HG02798 (cell line): Measurements from ENCODE around the gene MYH7B.

ENCODE experiments used
- ATAC-seq: cut with Tn5 transposase; IDR thresholded peaks from one replicate; pipeline ENCODE4 v1.9.1; 2021; ENCODE audit warnings: mild to moderate bottlenecking; ENCODE audit not compliant: unreplicated experiment, poor library complexity

The MYH7B gene

GRCh38 chr20:34971561-34972235, 16.0 kb downstream of the MYH7B start:
- ATAC-seq: no peak

DNA sequence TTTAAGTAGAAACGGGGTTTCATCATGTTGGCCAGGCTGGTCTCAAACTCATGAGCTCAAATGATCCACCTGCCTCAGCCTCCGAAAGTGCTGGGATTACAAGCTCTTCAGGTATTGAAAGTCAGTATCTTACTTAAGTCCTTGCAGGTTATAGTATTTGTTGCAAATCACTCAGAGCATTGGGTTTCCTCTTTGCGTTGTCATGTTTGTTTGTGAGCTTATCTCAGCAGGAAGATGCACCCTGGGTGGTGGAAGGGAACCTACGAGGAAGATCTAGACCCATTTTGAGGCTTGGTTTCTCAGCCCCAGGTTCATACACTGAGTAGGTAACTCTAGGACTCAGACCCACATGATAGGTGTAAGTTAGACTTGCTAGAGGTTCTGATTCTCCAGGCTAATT, 18.6 kb downstream of the MYH7B start:
- no peak for ATAC-seq

DNA sequence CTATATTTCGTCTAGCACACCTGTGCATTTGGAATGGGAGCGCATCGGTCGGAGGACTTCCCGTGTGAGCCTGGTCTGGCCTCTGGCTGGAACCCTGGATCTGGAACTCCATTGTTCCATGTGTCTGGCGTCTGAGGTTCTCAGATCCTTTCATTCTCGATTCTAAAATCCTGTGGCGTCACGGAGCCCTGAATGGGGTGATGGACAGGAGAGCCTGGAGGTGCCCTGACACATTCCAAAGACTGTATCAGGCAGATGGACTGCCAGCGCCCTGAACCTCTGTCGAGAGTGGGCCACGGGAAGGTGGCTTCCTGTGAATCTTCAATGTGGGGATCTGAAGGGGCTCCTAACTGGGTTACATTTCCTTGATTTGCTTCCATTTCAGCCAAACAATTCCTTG, 20.6 kb downstream of the MYH7B start:
- ATAC-seq: no peak

DNA sequence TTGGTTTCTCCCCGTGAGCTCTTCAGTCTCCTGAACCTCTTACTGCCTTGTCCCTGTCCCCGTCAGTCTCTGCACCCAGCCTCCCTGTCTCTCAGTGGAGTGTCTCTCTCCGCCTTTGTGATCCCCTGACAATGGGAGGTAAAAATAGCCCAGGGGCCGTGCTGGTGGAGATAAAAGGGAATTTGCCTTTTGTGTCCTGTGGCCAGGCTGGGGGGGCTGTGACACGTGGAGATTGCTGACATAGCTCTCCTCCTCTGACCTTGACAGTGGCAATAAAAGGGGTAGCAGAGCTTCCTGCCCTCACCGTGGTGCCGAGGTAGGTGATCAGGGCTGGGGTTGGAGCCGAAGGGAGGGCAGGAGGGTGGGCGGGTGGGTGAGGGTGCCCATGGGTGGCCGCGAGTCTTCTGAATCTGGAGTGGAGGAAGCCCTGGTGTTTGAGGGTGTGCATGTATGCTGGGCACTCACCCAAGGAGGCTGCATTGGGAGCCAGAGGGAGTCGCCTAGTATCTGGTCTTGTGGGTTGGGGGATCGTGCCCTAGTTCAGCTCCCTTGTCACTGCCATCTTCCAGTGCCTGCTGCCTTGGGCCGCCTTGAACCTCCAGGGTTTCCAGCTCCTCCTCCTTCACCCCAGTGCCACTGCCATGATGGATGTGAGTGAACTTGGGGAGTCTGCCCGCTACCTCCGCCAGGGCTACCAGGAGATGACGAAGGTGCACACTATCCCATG, 21.9 kb downstream of the MYH7B start:
- no peak for ATAC-seq

GRCh38 chr20:34978092-34978744, 22.6 kb downstream of the MYH7B start:
- no peak for ATAC-seq

DNA sequence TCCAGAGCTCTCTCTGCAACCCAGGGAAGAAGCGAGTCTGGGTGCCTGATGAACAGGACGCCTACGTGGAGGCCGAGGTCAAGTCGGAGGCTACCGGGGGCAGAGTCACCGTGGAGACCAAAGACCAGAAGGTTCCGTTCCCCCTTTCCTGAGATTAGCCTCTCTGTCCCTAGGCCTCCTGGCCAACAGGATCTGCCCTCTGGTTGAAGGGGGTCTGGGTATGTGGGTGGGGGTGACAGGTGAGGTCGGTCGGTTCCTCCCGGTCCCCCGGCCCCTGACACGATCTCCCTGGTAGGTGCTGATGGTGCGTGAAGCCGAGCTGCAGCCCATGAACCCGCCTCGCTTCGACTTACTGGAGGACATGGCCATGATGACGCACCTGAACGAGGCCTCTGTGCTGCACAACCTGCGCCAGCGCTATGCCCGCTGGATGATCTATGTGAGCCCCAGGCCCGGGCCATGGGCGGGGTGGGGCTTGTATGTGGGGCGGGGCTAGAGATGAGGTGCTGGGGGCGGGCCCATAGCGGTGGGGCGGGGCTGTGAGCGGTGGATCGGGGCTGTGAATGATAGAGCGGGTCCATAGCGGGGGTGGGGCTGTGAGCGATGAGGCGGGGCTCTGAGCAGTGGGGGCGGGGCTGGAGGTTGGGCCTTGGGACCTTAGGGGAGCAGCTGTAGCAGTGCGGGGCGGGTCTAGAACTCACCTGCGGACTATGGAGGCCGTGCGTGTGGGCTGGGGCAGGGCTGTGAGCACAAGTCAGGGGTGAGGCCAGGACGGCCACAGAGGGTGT, 23.9 kb downstream of the MYH7B start:
- no peak for ATAC-seq

DNA sequence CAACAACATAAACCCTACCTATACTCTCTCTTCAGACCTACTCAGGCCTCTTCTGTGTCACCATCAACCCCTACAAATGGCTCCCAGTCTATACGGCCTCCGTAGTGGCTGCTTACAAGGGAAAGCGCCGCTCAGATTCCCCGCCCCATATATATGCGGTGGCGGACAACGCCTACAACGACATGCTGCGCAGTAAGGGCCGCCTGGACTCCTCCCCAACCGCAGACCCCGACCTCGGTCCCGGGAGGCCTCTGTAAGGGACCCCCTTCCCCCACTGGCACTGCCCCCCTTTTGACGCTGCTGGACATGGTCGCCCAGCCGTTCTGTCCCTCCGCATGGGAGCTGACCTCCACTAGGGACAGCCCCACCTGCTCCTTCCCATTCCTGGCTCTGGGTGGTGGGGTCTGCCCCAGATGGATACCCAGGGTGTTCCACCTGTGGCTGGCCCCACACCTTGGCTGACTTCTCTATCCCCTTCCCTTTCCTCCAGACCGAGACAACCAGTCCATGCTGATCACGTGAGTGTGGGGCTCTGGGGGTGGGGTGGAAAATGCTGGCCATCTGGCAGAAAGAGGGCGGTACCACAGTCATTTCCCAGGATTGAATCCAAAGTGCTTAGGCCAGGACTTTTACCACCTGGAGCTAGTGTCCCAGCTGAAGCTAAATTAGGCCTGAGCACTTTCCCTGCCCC, 25.0 kb downstream of the MYH7B start:
- no peak for ATAC-seq

DNA sequence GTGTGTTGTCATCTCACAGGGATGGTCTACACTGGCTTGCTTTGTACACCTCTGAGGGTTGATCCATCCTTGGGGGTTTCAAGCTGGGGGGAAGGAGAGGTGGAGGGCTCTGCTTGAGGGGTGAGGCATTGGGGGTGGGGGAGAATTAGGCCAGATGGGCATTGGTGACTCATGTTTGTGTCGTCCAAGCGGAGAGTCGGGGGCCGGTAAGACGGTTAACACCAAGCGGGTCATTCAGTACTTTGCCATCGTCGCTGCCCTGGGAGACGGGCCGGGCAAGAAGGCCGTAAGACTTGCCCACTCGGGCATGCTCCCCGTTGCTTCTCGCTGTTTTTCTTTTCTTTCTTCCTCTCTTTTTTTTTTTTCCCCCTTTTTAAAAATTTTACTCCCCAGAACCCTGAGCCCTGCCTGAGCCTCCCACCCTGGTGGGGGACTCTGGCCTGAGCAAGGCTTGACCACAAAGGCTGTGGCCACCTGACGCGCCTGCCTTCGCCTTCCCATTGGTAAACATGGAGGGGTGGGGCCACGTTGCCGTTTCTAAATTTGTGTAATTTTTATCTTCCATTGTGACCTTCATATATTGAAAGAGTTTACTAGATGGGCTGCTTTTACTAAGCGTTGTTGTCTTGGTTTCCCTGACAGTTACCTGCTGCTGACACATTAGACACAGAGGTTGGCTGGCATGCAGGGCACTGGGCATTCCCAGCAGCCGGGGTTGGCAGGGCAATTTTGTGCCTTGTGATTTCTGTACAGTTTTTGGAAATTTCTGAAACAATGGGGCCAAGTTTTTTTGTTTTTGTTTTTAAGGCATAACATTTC, 26.8 kb downstream of the MYH7B start:
- no peak for ATAC-seq

DNA sequence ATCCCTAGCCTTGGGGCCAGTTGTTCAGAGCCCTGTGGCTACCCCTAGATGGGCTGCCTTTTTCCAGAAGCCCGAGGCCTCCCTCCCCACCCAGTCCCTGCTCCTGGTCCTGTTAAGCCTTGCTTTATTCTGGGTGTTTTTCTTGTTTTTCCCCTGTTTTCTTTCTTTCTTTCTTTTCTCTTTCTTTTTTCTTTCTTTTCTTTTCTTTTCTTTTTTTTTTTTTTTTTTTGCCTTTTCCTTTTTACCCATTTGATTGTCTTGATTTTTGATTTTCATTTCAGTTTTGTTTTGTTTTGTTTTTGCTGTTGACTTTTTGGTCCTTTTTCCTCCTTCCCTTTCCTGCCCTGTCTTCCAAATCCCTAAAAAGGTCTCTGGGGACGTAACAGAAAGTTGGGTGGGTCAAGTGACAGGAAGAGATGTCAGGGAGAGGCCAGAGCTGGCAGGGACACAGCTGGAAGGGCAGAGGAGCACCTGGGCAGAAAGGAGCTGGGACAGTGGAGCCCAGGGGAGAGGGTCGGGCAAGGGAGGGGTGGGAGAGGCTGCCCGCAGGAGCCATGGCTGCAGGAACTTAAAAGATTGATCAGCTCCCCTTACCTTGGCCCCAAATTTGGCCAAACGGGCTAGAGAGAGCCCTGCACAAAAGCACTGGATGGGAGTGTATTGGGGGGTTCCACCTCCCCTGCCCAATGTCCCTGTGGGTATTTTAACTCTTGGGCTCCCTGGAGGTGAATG, 27.6 kb downstream of the MYH7B start:
- ATAC-seq: no peak

GRCh38 chr20:34983995-34984735, 28.5 kb downstream of the MYH7B start:
- ATAC-seq: no peak

- no peak for ATAC-seq
These were observed 29.1 kb downstream of the MYH7B start for GRCh38 chr20:34984756-34985261.

DNA sequence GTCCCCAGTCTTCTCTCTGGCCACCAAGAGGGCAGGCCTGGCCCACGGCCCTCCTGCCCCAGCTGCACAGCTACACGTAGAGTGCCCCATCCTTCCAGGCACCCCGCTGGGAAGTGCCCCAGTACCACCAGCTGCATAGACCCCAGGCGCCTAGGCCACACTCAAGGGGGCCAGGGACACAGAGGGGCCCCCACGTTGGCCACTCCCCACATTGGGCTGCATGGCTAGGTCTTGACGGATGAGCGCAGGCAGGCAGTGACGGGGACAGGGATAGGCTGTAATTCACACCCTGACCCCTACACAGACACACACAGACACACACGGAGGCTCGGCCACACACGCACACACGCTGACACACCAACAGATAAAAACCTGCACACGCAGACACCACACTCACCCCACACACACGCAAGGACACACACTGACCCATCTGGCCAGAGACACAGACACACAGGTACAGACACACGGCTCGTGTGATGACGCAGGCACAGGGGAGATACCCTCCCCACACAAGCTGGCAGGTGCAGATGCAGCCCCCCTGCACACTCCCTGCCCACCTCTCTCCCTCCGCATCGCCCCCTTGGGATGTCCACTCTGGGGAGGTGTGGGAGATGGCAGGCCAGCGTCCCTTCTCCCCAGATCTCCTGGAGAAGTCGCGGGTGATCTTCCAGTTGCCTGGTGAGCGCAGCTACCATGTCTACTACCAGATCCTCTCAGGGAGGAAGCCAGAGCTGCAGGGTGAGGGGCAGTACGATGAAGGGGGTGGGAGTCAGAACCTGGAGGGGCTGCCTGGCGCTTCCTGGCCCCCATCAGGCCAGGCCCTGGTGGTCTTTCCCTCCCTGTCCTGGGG, 30.0 kb downstream of the MYH7B start:
- ATAC-seq: no peak

DNA sequence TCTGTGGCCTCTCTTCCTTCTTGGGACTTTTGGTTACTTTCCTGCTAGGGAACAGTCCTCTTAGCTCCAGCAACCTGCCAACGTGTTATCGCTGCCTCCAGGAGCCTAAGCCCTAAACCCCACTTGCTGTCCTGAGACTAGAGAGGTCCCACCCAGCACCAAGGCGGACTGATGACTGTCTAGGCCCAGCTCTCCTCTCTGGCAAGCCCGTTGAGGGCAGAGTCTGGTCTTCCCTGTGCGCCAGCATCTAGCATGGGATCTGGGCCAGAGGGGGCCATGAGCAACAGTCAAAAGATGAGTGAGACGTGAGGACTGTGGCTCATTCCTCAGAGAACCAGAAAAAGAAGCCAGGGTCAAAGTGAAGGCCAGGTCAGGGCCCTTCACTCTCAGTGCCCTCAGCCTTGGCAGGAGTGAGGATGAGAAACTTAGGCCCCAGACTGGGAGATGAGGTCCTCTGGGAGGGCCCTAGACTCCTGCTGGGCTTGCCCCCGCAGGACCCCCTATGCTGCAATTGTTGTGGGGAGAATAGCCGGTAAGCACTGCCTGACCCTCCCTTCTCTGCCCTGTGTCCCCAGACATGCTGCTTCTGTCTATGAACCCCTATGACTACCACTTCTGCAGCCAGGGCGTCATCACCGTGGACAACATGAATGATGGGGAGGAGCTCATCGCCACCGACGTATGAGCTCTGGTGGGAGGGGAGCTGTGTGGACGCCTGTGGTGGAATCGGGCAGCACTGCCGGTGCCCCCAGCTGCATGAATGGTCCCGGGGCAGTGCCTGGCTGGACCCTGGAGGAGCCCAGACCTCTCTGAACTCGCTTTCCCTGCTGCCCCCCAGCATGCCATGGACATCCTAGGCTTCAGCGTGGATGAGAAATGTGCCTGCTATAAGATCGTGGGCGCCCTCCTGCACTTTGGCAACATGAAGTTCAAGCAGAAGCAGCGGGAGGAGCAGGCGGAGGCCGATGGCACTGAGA, 30.9 kb downstream of the MYH7B start:
- no peak for ATAC-seq

- no peak for ATAC-seq
These were observed 31.9 kb downstream of the MYH7B start for GRCh38 chr20:34987288-34988190.

DNA sequence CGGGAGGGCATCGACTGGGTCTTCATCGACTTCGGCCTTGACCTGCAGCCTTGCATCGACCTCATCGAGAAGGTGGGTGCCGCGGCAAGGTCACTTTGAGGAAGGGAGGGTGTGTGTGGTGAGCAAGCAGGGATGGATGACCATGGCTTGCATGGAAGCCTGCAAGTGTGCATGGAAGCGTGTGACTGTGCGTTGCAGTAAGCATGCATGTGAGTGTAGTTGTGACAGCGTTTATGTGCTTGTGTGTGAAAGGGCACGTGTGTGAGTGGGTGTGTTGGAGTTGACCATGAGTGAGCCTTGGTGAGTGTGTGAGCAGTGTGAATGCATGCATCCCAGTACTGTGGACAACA, 32.5 kb downstream of the MYH7B start:
- no peak for ATAC-seq
